ENCODE measurements around the gene GABRB1. TPM values are rescaled to one million over a fixed set of nuclear protein-coding genes. Genes with fewer than 3 reads are reported as not detected.

GABRB1 gene
- total RNA-seq, 1 donor from 2014 or later: not detected

DNA sequence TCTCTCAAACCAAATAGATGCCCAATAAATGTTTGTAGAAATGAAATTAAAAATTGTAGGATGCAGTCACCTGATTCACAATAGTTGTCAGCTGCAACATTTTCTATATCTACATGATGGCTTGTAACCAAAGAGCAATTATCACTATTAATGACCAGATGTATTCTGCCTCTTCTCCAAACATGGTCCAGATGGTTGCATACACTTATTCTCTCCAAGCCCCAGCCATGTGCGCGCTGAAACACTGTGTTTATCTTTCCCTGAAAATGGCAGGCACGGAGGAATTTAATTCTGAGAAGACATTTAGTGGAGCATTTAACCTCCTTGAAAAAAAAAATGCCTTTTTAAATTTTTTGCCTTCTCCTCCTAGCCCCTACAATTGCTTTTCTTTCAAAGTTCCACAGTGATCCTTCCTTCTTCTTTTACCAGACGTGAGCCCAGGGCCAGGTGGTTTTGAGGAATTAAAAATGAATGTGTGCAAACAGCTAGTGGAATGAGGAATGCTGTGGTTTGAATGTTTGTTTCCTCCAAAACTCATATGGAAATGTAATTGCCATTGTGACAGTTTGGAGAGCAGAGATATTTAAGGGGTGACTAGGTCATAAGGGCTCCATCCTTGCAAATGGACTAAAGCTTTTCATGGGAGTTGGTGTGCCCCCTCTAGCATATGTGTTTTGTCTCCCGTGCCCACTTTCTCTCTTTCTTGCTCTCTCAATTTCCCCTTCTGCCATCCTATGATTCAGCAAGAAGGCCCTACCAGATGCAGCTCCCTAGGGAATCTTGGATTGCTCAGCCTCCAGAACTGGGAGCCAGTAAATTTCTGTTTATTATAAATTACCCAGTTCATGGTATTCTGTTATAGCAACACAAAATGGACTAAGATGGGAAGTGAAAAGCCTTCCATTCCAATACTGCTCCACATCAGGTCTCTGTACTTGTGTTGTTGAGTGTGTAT, 136.0 kb downstream of the GABRB1 start:
- no peak for FAIRE-seq
- no peak overlapping the region for H3K4me3 ChIP-seq (ENCODE audit: low read depth, low read length)
- no peak for DNase-seq (ENCODE audit: low read depth)
- TF ChIP-seq, protein P1, sequence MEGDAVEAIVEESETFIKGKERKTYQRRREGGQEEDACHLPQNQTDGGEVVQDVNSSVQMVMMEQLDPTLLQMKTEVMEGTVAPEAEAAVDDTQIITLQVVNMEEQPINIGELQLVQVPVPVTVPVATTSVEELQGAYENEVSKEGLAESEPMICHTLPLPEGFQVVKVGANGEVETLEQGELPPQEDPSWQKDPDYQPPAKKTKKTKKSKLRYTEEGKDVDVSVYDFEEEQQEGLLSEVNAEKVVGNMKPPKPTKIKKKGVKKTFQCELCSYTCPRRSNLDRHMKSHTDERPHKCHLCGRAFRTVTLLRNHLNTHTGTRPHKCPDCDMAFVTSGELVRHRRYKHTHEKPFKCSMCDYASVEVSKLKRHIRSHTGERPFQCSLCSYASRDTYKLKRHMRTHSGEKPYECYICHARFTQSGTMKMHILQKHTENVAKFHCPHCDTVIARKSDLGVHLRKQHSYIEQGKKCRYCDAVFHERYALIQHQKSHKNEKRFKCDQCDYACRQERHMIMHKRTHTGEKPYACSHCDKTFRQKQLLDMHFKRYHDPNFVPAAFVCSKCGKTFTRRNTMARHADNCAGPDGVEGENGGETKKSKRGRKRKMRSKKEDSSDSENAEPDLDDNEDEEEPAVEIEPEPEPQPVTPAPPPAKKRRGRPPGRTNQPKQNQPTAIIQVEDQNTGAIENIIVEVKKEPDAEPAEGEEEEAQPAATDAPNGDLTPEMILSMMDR (IDR thresholded peaks at IDR 0.05; ENCODE audit: insufficient read depth, low read length, severe bottlenecking): no peak
- no peaks in the 10 kb centered on the region for H3K36me3 ChIP-seq (ENCODE audit: control insufficient read depth, insufficient read depth, low read length)
- no peaks in the 10 kb centered on the region for H3K27me3 ChIP-seq (ENCODE audit: control insufficient read depth, insufficient read depth, low read length)

DNA sequence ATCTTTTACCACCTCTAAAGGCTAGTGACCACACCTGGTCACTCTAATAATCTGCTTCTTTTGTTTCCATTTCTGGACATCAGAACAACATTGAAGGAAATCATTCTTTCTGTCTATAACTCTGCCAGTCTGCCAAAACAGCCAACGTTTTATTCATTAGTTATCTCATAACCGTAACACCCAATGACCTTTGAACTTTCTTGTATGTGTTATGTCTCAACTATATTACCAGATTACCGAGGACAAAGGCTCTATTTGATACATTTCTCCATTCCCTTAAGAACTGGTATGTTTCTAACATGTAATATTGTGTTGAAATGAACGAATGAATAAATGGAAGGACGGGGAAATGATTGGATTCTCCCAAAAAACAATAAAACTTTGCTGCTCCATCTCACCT, 152.7 kb downstream of the GABRB1 start:
- FAIRE-seq: no peak
- Histone ChIP-seq H3K36me3 (ENCODE audit: control insufficient read depth, insufficient read depth, low read length) (no peaks in the 10 kb centered on the region), H3K27me3 (ENCODE audit: control insufficient read depth, insufficient read depth, low read length) (no peaks in the 10 kb centered on the region), H3K4me3 (ENCODE audit: low read depth, low read length) (no peak overlapping the region)
- TF ChIP-seq, protein P1 (IDR thresholded peaks at IDR 0.05; ENCODE audit: insufficient read depth, low read length, severe bottlenecking): no peak
- no peak for DNase-seq (ENCODE audit: low read depth)

DNA sequence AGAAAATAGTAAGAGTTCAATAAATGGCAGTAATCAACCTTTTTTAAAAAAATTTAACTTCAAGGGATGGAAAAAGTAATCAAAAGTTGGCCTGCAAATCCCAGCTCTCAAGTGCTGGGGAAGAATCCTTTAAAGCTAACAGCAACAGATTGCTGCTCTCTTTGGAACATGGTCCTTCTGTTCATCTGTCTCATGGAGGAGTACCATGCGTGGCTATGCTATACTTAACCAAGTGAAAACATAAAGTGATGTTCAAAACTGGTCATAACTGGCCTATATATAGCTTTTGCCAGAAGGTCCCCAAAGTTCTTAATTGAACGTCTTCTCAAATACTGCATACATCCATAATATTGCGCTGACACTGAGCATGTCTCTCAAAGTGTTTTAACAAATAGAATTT, 154.4 kb downstream of the GABRB1 start:
- no peaks in the 10 kb centered on the region for H3K27me3 ChIP-seq (ENCODE audit: control insufficient read depth, insufficient read depth, low read length)
- no peak overlapping the region for H3K4me3 ChIP-seq (ENCODE audit: low read depth, low read length)
- no peak for DNase-seq (ENCODE audit: low read depth)
- TF ChIP-seq, protein P1 (IDR thresholded peaks at IDR 0.05; ENCODE audit: insufficient read depth, low read length, severe bottlenecking): no peak
- H3K36me3 ChIP-seq (ENCODE audit: control insufficient read depth, insufficient read depth, low read length): no peaks in the 10 kb centered on the region
- FAIRE-seq: no peak

DNA sequence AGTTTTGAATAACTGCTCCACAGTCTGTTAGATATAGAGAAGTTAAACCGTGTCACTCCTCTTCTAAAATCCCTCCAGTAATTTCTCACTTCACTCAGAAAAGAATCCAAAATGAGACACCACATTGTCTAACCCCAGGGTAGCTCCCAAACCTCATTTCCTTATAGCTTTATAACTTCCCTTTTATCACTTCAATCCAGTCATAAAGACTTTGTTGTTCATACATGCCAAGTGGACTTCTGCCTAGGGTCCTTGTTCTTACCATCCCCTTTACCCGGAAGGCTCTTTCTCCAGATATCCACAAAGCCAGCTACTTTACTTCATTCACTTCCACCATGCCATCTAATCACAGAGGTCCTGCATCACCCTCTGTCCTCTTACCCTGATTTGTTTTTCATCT, 156.2 kb downstream of the GABRB1 start:
- Histone ChIP-seq H3K4me3 (ENCODE audit: low read depth, low read length) (no peak overlapping the region), H3K36me3 (ENCODE audit: control insufficient read depth, insufficient read depth, low read length) (no peaks in the 10 kb centered on the region), H3K27me3 (ENCODE audit: control insufficient read depth, insufficient read depth, low read length) (no peaks in the 10 kb centered on the region)
- TF ChIP-seq, protein P1 (IDR thresholded peaks at IDR 0.05; ENCODE audit: insufficient read depth, low read length, severe bottlenecking): no peak
- FAIRE-seq (no peak), DNase-seq (ENCODE audit: low read depth) (no peak)

DNA sequence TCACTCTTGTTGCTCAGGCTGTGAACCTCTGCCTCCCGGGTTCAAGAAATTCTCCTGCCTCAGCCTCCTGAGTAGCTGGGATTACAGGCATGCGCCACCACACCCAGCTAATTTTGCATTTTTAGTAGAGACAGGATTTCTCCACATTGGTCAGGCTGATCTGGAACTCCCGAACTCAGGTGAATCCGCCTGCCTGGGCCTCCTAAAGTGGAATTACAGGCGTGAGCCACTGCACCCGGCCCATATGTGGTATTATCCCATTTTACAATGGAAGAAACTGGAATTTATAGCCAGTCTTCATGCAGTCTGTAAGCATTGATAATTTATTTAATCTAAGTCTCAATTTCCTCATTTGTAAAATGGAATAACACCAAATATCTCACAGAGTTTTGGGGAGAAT, 161.8 kb downstream of the GABRB1 start:
- Histone ChIP-seq H3K4me3 (ENCODE audit: low read depth, low read length) (no peak overlapping the region), H3K27me3 (ENCODE audit: control insufficient read depth, insufficient read depth, low read length) (no peaks in the 10 kb centered on the region), H3K36me3 (ENCODE audit: control insufficient read depth, insufficient read depth, low read length) (no peaks in the 10 kb centered on the region)
- TF ChIP-seq, protein P1 (IDR thresholded peaks at IDR 0.05; ENCODE audit: insufficient read depth, low read length, severe bottlenecking): no peak
- FAIRE-seq (no peak), DNase-seq (ENCODE audit: low read depth) (no peak)
